Measurements from ENCODE around the gene NDUFAF2.
A peak's percentile ranks its signal among the peaks of the same experiment; 100 is the strongest.

The NDUFAF2 gene

DNA sequence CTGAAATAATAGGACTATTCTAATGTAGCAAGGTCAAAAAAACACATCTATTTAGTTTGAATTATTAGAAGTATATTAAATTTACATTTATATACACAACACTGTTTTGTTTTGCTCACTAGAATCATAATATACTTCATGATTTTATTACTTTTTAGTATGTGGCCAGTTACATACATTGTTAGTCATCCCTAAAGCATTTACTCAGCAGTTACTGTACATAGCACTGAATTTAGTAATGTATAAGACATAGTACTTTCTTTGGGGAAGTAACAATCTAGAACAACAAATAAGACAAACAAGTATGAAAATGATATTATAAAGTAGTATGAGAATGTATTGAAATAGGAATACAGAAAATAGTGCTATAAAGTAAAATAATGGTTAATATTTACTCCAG, 28.4 kb upstream of the NDUFAF2 start:
- no peak overlapping the region for H2AFZ ChIP-seq (ENCODE audit: low read depth, low read length)
- no peak overlapping the region for H3K4me2 ChIP-seq (ENCODE audit: insufficient read depth, low read length)
- H3K36me3 ChIP-seq (ENCODE audit: insufficient read depth, low read length) = peaks cover 37% of the 10 kb centered on the region
- H3K79me2 ChIP-seq (ENCODE audit: insufficient read depth, low read length) = no peaks in the 10 kb centered on the region
- H3K9me3 ChIP-seq (ENCODE audit: insufficient read depth, low read length, severe bottlenecking) = no peaks in the 10 kb centered on the region
- H3K27ac ChIP-seq (ENCODE audit: low read length) = no peak overlapping the region
- no peaks in the 10 kb centered on the region for H3K4me1 ChIP-seq (ENCODE audit: insufficient read depth, low read length)
- DNase-seq (no peak), ATAC-seq (ENCODE audit: insufficient read depth, low read depth) (no peak)
- no peak overlapping the region for H3K9ac ChIP-seq (ENCODE audit: low read depth, low read length)
- no peaks in the 10 kb centered on the region for H3K27me3 ChIP-seq (ENCODE audit: insufficient read depth, low read length, poor library complexity)
- no peak for TF ChIP-seq EZH2 (IDR thresholded peaks at IDR 0.05; ENCODE audit: borderline replicate concordance, low read depth, low read length, severe bottlenecking)
- TF ChIP-seq, protein P1, sequence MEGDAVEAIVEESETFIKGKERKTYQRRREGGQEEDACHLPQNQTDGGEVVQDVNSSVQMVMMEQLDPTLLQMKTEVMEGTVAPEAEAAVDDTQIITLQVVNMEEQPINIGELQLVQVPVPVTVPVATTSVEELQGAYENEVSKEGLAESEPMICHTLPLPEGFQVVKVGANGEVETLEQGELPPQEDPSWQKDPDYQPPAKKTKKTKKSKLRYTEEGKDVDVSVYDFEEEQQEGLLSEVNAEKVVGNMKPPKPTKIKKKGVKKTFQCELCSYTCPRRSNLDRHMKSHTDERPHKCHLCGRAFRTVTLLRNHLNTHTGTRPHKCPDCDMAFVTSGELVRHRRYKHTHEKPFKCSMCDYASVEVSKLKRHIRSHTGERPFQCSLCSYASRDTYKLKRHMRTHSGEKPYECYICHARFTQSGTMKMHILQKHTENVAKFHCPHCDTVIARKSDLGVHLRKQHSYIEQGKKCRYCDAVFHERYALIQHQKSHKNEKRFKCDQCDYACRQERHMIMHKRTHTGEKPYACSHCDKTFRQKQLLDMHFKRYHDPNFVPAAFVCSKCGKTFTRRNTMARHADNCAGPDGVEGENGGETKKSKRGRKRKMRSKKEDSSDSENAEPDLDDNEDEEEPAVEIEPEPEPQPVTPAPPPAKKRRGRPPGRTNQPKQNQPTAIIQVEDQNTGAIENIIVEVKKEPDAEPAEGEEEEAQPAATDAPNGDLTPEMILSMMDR (IDR thresholded peaks at IDR 0.05; ENCODE audit: borderline replicate concordance, extremely low read depth, low read length, poor library complexity, severe bottlenecking) = no peak
- H3K4me3 ChIP-seq (ENCODE audit: low read depth in 1 of 2, low read length in 2 of 2) = no peak overlapping the region
- no peaks in the 10 kb centered on the region for H4K20me1 ChIP-seq (ENCODE audit: insufficient read depth, low read length)

- Histone ChIP-seq H3K27ac (ENCODE audit: low read length) (no peak overlapping the region), H3K4me2 (ENCODE audit: insufficient read depth, low read length) (no peak overlapping the region), H3K4me1 (ENCODE audit: insufficient read depth, low read length) (no peaks in the 10 kb centered on the region), H4K20me1 (ENCODE audit: insufficient read depth, low read length) (no peaks in the 10 kb centered on the region), H3K9ac (ENCODE audit: low read depth, low read length) (no peak overlapping the region), H3K36me3 (ENCODE audit: insufficient read depth, low read length) (peaks cover 37% of the 10 kb centered on the region), H3K79me2 (ENCODE audit: insufficient read depth, low read length) (no peaks in the 10 kb centered on the region), H3K4me3 (ENCODE audit: low read depth in 1 of 2, low read length in 2 of 2) (no peak overlapping the region), H2AFZ (ENCODE audit: low read depth, low read length) (no peak overlapping the region), H3K27me3 (ENCODE audit: insufficient read depth, low read length, poor library complexity) (no peaks in the 10 kb centered on the region), H3K9me3 (ENCODE audit: insufficient read depth, low read length, severe bottlenecking) (no peaks in the 10 kb centered on the region)
- ATAC-seq (ENCODE audit: insufficient read depth, low read depth) = no peak
- TF ChIP-seq EZH2 (IDR thresholded peaks at IDR 0.05; ENCODE audit: borderline replicate concordance, low read depth, low read length, severe bottlenecking) = no peak
- TF ChIP-seq, protein P1 (IDR thresholded peaks at IDR 0.05; ENCODE audit: borderline replicate concordance, extremely low read depth, low read length, poor library complexity, severe bottlenecking) = no peak
- DNase-seq = no peak
Measured at GRCh38 chr5:60918466-60918865, 26.5 kb upstream of the NDUFAF2 start.

DNA sequence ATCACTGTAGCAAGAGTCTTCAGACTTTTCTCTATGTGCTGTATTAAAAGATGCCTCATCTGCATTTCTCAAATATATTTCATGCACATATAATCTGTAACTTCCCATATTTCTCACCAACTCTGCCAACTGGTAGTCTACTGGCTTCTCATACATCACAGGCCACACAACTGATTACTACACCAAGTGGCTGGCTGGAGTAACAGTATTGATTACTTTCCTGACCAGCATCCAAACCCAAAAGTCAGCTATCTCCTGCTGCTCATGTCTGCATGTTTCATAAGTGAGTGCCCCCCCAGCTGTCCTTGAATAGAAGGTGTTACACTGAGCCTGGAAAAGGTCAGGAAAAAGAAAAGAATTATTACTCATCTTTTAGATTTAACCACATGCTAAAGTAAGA, 17.6 kb upstream of the NDUFAF2 start:
- Histone ChIP-seq H2AFZ (ENCODE audit: low read depth, low read length) (no peak overlapping the region), H3K4me2 (ENCODE audit: insufficient read depth, low read length) (no peak overlapping the region), H3K27ac (ENCODE audit: low read length) (no peak overlapping the region), H3K79me2 (ENCODE audit: insufficient read depth, low read length) (peaks cover 2% of the 10 kb centered on the region; the same call in 1 of the 2 replicates), H3K4me1 (ENCODE audit: insufficient read depth, low read length) (no peaks in the 10 kb centered on the region), H3K9ac (ENCODE audit: low read depth, low read length) (no peak overlapping the region), H3K36me3 (ENCODE audit: insufficient read depth, low read length) (peaks cover 28% of the 10 kb centered on the region), H4K20me1 (ENCODE audit: insufficient read depth, low read length) (no peaks in the 10 kb centered on the region), H3K27me3 (ENCODE audit: insufficient read depth, low read length, poor library complexity) (no peaks in the 10 kb centered on the region), H3K4me3 (ENCODE audit: low read depth in 1 of 2, low read length in 2 of 2) (no peak overlapping the region), H3K9me3 (ENCODE audit: insufficient read depth, low read length, severe bottlenecking) (no peaks in the 10 kb centered on the region)
- ATAC-seq (ENCODE audit: insufficient read depth, low read depth) (no peak), DNase-seq (no peak)
- TF ChIP-seq EZH2 (IDR thresholded peaks at IDR 0.05; ENCODE audit: borderline replicate concordance, low read depth, low read length, severe bottlenecking) = no peak
- TF ChIP-seq, protein P1 (IDR thresholded peaks at IDR 0.05; ENCODE audit: borderline replicate concordance, extremely low read depth, low read length, poor library complexity, severe bottlenecking) = no peak

DNA sequence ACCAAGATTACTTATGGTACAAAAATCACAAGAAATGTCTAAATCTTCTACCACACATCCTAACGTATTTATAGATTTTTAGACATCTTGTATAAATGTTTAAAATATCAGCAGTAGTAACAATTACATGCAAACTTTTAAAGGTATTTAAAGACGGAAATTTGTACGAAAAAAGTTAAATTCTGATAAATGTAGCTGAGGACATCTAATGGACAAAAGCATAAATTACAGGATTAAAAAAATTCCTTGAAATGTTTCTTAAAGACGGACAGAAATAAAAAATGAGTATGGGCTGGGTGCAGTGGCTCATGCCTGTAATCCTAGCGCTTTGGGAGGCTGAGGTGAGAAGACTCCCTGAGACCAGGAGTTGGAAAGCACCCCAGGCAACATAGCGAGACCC, 16.0 kb upstream of the NDUFAF2 start:
- ATAC-seq (ENCODE audit: insufficient read depth, low read depth) (no peak), DNase-seq (no peak)
- Histone ChIP-seq H4K20me1 (ENCODE audit: insufficient read depth, low read length) (no peaks in the 10 kb centered on the region), H2AFZ (ENCODE audit: low read depth, low read length) (no peak overlapping the region), H3K4me2 (ENCODE audit: insufficient read depth, low read length) (no peak overlapping the region), H3K9me3 (ENCODE audit: insufficient read depth, low read length, severe bottlenecking) (no peaks in the 10 kb centered on the region), H3K79me2 (ENCODE audit: insufficient read depth, low read length) (peaks cover 2% of the 10 kb centered on the region; the same call in 1 of the 2 replicates), H3K9ac (ENCODE audit: low read depth, low read length) (no peak overlapping the region), H3K27me3 (ENCODE audit: insufficient read depth, low read length, poor library complexity) (no peaks in the 10 kb centered on the region), H3K4me3 (ENCODE audit: low read depth in 1 of 2, low read length in 2 of 2) (no peak overlapping the region), H3K27ac (ENCODE audit: low read length) (no peak overlapping the region), H3K36me3 (ENCODE audit: insufficient read depth, low read length) (peaks cover 27% of the 10 kb centered on the region), H3K4me1 (ENCODE audit: insufficient read depth, low read length) (no peaks in the 10 kb centered on the region)
- TF ChIP-seq, protein P1 (IDR thresholded peaks at IDR 0.05; ENCODE audit: borderline replicate concordance, extremely low read depth, low read length, poor library complexity, severe bottlenecking) = peak; percentile 40
- no peak for TF ChIP-seq EZH2 (IDR thresholded peaks at IDR 0.05; ENCODE audit: borderline replicate concordance, low read depth, low read length, severe bottlenecking)
